ENCODE results near the gene SLX4IP. TPM values are rescaled to one million over a fixed set of nuclear protein-coding genes. Genes with fewer than 3 reads are reported as not detected.

Gene SLX4IP
- total RNA-seq, 1 experiment from 2014 or later: 7.4 TPM

DNA sequence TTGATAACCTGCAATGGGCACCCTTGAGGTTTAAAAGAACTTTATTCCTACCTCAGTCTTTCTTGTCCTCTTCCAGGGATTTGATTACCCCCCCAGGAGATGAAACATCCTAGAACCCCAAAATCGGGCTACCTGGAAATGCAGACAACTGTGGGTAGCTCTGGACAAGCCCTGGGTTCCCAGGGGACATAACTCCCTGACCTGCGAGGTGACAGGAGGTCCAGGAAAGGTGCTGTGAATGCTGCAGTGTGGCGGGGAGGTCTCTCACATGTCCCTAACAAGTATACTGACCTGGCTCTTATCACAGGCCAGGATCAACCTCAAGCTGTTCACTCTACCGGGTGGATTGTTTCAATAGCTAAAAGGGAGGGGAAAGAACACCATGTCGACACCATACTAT, 227.0 kb downstream of the SLX4IP start:
- TF ChIP-seq, protein P1, sequence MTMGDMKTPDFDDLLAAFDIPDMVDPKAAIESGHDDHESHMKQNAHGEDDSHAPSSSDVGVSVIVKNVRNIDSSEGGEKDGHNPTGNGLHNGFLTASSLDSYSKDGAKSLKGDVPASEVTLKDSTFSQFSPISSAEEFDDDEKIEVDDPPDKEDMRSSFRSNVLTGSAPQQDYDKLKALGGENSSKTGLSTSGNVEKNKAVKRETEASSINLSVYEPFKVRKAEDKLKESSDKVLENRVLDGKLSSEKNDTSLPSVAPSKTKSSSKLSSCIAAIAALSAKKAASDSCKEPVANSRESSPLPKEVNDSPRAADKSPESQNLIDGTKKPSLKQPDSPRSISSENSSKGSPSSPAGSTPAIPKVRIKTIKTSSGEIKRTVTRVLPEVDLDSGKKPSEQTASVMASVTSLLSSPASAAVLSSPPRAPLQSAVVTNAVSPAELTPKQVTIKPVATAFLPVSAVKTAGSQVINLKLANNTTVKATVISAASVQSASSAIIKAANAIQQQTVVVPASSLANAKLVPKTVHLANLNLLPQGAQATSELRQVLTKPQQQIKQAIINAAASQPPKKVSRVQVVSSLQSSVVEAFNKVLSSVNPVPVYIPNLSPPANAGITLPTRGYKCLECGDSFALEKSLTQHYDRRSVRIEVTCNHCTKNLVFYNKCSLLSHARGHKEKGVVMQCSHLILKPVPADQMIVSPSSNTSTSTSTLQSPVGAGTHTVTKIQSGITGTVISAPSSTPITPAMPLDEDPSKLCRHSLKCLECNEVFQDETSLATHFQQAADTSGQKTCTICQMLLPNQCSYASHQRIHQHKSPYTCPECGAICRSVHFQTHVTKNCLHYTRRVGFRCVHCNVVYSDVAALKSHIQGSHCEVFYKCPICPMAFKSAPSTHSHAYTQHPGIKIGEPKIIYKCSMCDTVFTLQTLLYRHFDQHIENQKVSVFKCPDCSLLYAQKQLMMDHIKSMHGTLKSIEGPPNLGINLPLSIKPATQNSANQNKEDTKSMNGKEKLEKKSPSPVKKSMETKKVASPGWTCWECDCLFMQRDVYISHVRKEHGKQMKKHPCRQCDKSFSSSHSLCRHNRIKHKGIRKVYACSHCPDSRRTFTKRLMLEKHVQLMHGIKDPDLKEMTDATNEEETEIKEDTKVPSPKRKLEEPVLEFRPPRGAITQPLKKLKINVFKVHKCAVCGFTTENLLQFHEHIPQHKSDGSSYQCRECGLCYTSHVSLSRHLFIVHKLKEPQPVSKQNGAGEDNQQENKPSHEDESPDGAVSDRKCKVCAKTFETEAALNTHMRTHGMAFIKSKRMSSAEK (CRISPR knock-in tag; IDR thresholded peaks at IDR 0.05; ENCODE audit: borderline replicate concordance): no peak
- TF ChIP-seq, protein P2, sequence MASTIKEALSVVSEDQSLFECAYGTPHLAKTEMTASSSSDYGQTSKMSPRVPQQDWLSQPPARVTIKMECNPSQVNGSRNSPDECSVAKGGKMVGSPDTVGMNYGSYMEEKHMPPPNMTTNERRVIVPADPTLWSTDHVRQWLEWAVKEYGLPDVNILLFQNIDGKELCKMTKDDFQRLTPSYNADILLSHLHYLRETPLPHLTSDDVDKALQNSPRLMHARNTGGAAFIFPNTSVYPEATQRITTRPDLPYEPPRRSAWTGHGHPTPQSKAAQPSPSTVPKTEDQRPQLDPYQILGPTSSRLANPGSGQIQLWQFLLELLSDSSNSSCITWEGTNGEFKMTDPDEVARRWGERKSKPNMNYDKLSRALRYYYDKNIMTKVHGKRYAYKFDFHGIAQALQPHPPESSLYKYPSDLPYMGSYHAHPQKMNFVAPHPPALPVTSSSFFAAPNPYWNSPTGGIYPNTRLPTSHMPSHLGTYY (CRISPR knock-in tag; IDR thresholded peaks at IDR 0.05): no peak
- peaks cover 68% of the 10 kb centered on the region for H3K36me3 Mint-ChIP-seq
- peaks cover 97% of the 10 kb centered on the region for H3K4me1 Mint-ChIP-seq
- no peak for ATAC-seq
- ChIA-PET POLR2A (no interaction called here), CTCF (interaction anchor here (1.2 kb wide), 1 partner anchor 9 kb away, joined by 3 read pairs; no protein-coding TSS in a partner anchor)
- no peak for DNase-seq (ENCODE audit: low spot score)
- no peak overlapping the region for H3K4me3 Mint-ChIP-seq
- peak overlapping the region; percentile 32; the same call in 1 of the 2 replicates for H3K27ac Mint-ChIP-seq
- H3K9me3 Mint-ChIP-seq: no peaks in the 10 kb centered on the region
- no peaks in the 10 kb centered on the region for H3K27me3 Mint-ChIP-seq (ENCODE audit: low read depth)

DNA sequence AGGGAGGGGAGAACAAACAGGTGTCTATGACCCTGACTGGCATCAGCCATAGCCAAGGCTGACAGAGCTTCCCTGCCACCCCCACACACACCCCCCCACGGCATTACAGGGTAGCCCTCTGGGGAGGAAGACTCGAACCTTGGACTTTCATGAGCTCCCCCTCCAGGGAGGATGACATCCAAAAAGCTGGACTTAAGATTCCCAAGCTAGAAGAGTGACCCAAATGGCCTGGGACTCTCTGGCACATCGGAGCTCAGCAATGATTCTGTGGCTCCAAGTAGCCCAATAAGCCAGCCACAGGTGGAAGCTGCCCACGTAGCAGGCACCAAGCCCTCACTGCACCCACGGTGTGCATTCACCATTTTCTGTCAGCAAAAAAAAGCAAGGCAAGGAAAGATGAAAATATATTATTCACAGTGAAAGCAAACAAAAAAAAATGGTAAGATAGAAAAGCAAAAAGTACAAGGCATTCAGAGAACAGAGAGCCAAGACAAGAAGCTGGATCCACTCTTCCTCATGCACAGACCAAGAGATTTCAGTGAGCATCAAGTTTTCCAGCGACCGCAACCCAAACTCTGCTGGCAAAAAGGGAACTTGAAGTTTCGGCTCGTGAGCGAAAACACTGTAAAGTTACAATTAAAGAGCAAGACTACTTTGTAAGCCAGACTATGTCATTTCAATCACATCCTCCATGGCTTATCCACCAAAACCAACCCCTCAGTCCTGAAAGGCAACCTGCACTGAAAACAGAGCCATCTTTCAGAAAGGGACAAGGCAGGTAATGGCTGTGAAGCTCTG, 227.8 kb downstream of the SLX4IP start:
- Mint-ChIP-seq H3K27ac (peak overlapping the region; percentile 98), H3K4me3 (peak overlapping the region; percentile 49)
- TF ChIP-seq, protein P3, sequence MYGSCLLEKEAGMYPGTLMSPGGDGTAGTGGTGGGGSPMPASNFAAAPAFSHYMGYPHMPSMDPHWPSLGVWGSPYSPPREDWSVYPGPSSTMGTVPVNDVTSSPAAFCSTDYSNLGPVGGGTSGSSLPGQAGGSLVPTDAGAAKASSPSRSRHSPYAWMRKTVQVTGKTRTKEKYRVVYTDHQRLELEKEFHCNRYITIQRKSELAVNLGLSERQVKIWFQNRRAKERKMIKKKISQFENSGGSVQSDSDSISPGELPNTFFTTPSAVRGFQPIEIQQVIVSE (CRISPR knock-in tag; IDR thresholded peaks at IDR 0.05; ENCODE audit: borderline replicate concordance): no peak
- no peak for TF ChIP-seq ZNF219 (CRISPR knock-in tag; IDR thresholded peaks at IDR 0.05; ENCODE audit: borderline replicate concordance)
- TF ChIP-seq NR2C2 (CRISPR knock-in tag; IDR thresholded peaks at IDR 0.05): no peak
- TF ChIP-seq MXD4 (CRISPR knock-in tag; IDR thresholded peaks at IDR 0.05; ENCODE audit: borderline replicate concordance): no peak
- TF ChIP-seq, protein P4, sequence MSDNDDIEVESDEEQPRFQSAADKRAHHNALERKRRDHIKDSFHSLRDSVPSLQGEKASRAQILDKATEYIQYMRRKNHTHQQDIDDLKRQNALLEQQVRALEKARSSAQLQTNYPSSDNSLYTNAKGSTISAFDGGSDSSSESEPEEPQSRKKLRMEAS (CRISPR knock-in tag; IDR thresholded peaks at IDR 0.05): no peak
- TF ChIP-seq, protein P5, sequence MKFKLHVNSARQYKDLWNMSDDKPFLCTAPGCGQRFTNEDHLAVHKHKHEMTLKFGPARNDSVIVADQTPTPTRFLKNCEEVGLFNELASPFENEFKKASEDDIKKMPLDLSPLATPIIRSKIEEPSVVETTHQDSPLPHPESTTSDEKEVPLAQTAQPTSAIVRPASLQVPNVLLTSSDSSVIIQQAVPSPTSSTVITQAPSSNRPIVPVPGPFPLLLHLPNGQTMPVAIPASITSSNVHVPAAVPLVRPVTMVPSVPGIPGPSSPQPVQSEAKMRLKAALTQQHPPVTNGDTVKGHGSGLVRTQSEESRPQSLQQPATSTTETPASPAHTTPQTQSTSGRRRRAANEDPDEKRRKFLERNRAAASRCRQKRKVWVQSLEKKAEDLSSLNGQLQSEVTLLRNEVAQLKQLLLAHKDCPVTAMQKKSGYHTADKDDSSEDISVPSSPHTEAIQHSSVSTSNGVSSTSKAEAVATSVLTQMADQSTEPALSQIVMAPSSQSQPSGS (CRISPR knock-in tag; IDR thresholded peaks at IDR 0.05; ENCODE audit: borderline replicate concordance, low read depth): no peak
- TF ChIP-seq FOXP1 (CRISPR knock-in tag; IDR thresholded peaks at IDR 0.05; ENCODE audit: borderline replicate concordance): no peak
- TF ChIP-seq, protein P6, sequence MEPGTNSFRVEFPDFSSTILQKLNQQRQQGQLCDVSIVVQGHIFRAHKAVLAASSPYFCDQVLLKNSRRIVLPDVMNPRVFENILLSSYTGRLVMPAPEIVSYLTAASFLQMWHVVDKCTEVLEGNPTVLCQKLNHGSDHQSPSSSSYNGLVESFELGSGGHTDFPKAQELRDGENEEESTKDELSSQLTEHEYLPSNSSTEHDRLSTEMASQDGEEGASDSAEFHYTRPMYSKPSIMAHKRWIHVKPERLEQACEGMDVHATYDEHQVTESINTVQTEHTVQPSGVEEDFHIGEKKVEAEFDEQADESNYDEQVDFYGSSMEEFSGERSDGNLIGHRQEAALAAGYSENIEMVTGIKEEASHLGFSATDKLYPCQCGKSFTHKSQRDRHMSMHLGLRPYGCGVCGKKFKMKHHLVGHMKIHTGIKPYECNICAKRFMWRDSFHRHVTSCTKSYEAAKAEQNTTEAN (CRISPR knock-in tag; IDR thresholded peaks at IDR 0.05): no peak
- TF ChIP-seq, protein P7, sequence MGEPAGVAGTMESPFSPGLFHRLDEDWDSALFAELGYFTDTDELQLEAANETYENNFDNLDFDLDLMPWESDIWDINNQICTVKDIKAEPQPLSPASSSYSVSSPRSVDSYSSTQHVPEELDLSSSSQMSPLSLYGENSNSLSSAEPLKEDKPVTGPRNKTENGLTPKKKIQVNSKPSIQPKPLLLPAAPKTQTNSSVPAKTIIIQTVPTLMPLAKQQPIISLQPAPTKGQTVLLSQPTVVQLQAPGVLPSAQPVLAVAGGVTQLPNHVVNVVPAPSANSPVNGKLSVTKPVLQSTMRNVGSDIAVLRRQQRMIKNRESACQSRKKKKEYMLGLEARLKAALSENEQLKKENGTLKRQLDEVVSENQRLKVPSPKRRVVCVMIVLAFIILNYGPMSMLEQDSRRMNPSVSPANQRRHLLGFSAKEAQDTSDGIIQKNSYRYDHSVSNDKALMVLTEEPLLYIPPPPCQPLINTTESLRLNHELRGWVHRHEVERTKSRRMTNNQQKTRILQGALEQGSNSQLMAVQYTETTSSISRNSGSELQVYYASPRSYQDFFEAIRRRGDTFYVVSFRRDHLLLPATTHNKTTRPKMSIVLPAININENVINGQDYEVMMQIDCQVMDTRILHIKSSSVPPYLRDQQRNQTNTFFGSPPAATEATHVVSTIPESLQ (CRISPR knock-in tag; IDR thresholded peaks at IDR 0.05): no peak
- TF ChIP-seq, protein P8, sequence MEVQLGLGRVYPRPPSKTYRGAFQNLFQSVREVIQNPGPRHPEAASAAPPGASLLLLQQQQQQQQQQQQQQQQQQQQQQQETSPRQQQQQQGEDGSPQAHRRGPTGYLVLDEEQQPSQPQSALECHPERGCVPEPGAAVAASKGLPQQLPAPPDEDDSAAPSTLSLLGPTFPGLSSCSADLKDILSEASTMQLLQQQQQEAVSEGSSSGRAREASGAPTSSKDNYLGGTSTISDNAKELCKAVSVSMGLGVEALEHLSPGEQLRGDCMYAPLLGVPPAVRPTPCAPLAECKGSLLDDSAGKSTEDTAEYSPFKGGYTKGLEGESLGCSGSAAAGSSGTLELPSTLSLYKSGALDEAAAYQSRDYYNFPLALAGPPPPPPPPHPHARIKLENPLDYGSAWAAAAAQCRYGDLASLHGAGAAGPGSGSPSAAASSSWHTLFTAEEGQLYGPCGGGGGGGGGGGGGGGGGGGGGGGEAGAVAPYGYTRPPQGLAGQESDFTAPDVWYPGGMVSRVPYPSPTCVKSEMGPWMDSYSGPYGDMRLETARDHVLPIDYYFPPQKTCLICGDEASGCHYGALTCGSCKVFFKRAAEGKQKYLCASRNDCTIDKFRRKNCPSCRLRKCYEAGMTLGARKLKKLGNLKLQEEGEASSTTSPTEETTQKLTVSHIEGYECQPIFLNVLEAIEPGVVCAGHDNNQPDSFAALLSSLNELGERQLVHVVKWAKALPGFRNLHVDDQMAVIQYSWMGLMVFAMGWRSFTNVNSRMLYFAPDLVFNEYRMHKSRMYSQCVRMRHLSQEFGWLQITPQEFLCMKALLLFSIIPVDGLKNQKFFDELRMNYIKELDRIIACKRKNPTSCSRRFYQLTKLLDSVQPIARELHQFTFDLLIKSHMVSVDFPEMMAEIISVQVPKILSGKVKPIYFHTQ (CRISPR knock-in tag; IDR thresholded peaks at IDR 0.05): no peak
- no peak for TF ChIP-seq ZNF232 (CRISPR knock-in tag; IDR thresholded peaks at IDR 0.05)
- TF ChIP-seq, protein P9, sequence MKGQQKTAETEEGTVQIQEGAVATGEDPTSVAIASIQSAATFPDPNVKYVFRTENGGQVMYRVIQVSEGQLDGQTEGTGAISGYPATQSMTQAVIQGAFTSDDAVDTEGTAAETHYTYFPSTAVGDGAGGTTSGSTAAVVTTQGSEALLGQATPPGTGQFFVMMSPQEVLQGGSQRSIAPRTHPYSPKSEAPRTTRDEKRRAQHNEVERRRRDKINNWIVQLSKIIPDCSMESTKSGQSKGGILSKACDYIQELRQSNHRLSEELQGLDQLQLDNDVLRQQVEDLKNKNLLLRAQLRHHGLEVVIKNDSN (CRISPR knock-in tag; IDR thresholded peaks at IDR 0.05): no peak
- TF ChIP-seq RELA (CRISPR knock-in tag; IDR thresholded peaks at IDR 0.05; ENCODE audit: borderline replicate concordance): no peak

More for the DNA sequence above, 227.8 kb downstream of the SLX4IP start:
- ChIA-PET CTCF (interaction anchor here (0.6 to 1.6 kb wide), 3 partner anchors 9 to 110 kb away, joined by 3 read pairs; no protein-coding TSS in a partner anchor), POLR2A (interaction anchor here (0.6 to 3.0 kb wide), 2 partner anchors 11 to 145 kb away, joined by 4 to 12 read pairs; partner anchors contain the start of gene JAG1)
- DNase-seq (ENCODE audit: low spot score): no peak
- no peak for ATAC-seq
- Mint-ChIP-seq H3K36me3 (peaks cover 66% of the 10 kb centered on the region), H3K27me3 (ENCODE audit: low read depth) (no peaks in the 10 kb centered on the region), H3K9me3 (no peaks in the 10 kb centered on the region), H3K4me1 (peaks cover 97% of the 10 kb centered on the region)

All from WTC11 (cell line).